Body of pancreas (tissue), 4 donors: ENCODE measurements around the gene DDX18.

Experiments
- CTCF ChIP-seq, 7 experiments: fragments of 450-650 bp in 4 of 7; fragments of 200-600 bp in 3 of 7; sonication (generic) in 3 of 7; IDR thresholded peaks; one replicate each; pipeline ENCODE4 v1.5.1; 2016 to 2019; ENCODE audit warnings: antibody characterized with exemption in 7 of 7
- POLR2A ChIP-seq, 3 donors: fragments of 450-650 bp; IDR thresholded peaks; one replicate each; pipeline ENCODE4 v1.6.1; 2016; ENCODE audit warnings: antibody characterized with exemption in 3 of 3, mild to moderate bottlenecking in 2 of 3

GRCh38 chr2:117859924-117860647 lies 45.6 kb downstream of the DDX18 start:
- TF ChIP-seq POLR2A (IDR thresholded peaks at IDR 0.05) (no peak), CTCF (IDR thresholded peaks at IDR 0.05) (no peak)
